IMR-90 (cell line): Measurements from ENCODE around the gene PDS5A.

Experiments used
- BHLHE40 ChIP-seq: fragments of 150-350 bp; IDR thresholded peaks from 2 replicates; pipeline ENCODE4 v1.6.1; 2016; ENCODE audit warnings: mild to moderate bottlenecking, low read depth, low read length
- FOS ChIP-seq: fragments of 150-350 bp; IDR thresholded peaks from 2 replicates; pipeline ENCODE4 v1.6.1; 2016; ENCODE audit warnings: low read depth, low read length
- POLR2A ChIP-seq: IDR thresholded peaks from 2 replicates; pipeline ENCODE4 v1.6.1; 2012; ENCODE audit warnings: mild to moderate bottlenecking, low read depth, low read length
- TF ChIP-seq, protein P1 (sequence below): conservative IDR thresholded peaks from 2 replicates; pipeline ENCODE4 v1.5.1; 2012; ENCODE audit warnings: mild to moderate bottlenecking, low read depth, low read length, improper control_type of control experiment

DNA sequence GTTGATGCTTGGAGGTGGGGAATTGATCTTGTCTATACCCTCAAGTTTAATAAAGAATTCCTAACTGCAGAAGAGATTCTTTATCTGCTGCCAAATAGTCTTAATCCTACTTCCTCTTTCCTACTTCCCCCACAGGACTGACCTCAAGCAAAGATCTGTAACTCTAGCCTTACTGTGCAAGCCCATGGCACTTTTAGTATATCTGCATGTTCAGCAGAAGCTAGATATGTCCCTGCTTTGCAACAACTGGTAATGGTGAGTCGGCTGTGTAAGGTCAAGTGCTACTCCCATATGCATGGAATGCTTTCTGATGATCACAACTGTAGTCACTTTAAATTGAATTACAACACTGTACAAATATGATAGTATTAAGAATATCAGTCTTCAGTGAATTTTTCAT, 26.3 kb upstream of the PDS5A start:
- no peak for TF ChIP-seq FOS
- TF ChIP-seq POLR2A, result no peak
- TF ChIP-seq, protein P1, sequence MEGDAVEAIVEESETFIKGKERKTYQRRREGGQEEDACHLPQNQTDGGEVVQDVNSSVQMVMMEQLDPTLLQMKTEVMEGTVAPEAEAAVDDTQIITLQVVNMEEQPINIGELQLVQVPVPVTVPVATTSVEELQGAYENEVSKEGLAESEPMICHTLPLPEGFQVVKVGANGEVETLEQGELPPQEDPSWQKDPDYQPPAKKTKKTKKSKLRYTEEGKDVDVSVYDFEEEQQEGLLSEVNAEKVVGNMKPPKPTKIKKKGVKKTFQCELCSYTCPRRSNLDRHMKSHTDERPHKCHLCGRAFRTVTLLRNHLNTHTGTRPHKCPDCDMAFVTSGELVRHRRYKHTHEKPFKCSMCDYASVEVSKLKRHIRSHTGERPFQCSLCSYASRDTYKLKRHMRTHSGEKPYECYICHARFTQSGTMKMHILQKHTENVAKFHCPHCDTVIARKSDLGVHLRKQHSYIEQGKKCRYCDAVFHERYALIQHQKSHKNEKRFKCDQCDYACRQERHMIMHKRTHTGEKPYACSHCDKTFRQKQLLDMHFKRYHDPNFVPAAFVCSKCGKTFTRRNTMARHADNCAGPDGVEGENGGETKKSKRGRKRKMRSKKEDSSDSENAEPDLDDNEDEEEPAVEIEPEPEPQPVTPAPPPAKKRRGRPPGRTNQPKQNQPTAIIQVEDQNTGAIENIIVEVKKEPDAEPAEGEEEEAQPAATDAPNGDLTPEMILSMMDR, result no peak
- no peak for TF ChIP-seq BHLHE40
